HepG2 (cell line): Measurements from ENCODE around the gene ZDHHC3. TPM values are rescaled to one million over a fixed set of nuclear protein-coding genes. Genes with fewer than 3 reads are reported as not detected.
A peak's percentile ranks its signal among the peaks of the same experiment; 100 is the strongest.

Experiments used
- GATAD1 ChIP-seq: IDR thresholded peaks from 2 replicates; pipeline ENCODE4 v1.6.1; 2016; ENCODE audit warnings: missing genetic modification reagents, missing compliant biosample characterization
- JARID2 ChIP-seq: sonication (generic); formaldehyde crosslinking; IDR thresholded peaks from 2 replicates; pipeline ENCODE4 v1.8.1; 2023; ENCODE audit warnings: missing genetic modification reagents, inconsistent platforms; ENCODE audit not compliant: insufficient replicate concordance
- RXRB ChIP-seq: IDR thresholded peaks from 2 replicates; pipeline ENCODE4 v1.6.1; 2016; ENCODE audit warnings: borderline replicate concordance, missing genetic modification reagents, missing compliant biosample characterization
- SMYD3 ChIP-seq: sonication (generic); formaldehyde crosslinking; IDR thresholded peaks from 2 replicates; pipeline ENCODE4 v1.8.1; 2023; ENCODE audit warnings: mild to moderate bottlenecking, missing genetic modification reagents
- TAF15 ChIP-seq: fragments of 200-400 bp; formaldehyde crosslinking; IDR thresholded peaks from one replicate; pipeline ENCODE4 v1.6.1; 2018; ENCODE audit warnings: mild to moderate bottlenecking, low read depth, low read length; ENCODE audit not compliant: poor library complexity, severe bottlenecking
- ZC3H13 ChIP-seq: sonication (generic); formaldehyde crosslinking; IDR thresholded peaks from 2 replicates; pipeline ENCODE4 v1.8.1; 2023; ENCODE audit warnings: mild to moderate bottlenecking, missing genetic modification reagents, moderate library complexity
- ZNF230 ChIP-seq: sonication (generic); formaldehyde crosslinking; IDR thresholded peaks from 2 replicates; pipeline ENCODE4 v1.4.0; 2020; ENCODE audit warnings: mild to moderate bottlenecking, missing genetic modification reagents
- ZNF3 ChIP-seq: IDR thresholded peaks from 2 replicates; pipeline ENCODE4 v1.7.0; 2017; ENCODE audit warnings: inconsistent platforms
- ZNF569 ChIP-seq: sonication (generic); formaldehyde crosslinking; IDR thresholded peaks from 2 replicates; pipeline ENCODE4 v1.5.0; 2020; ENCODE audit warnings: mild to moderate bottlenecking, missing genetic modification reagents, moderate library complexity, borderline replicate concordance
- ZNF605 ChIP-seq: sonication (generic); formaldehyde crosslinking; IDR thresholded peaks from 2 replicates; pipeline ENCODE4 v1.8.0; 2022; ENCODE audit warnings: mild to moderate bottlenecking, missing genetic modification reagents
- polyA plus RNA-seq, 8 experiments: library from polyadenylated mRNA; depleted of rRNA in 3 of 8; stranded (reverse) in 7 of 8; unstranded in 1 of 8; fragments of >200 nt; fragmentation: Illumina TruSeq in 4 of 8; extraction: Trizol in 4 of 8; gene quantifications; 2 replicates each; pipeline versions ENCODE4 v1.2.1 to v1.2.3, GENCODE V29; 2011 to 2016; ENCODE audit warnings: low read depth in 4 of 8, missing spikeins in 1 of 8, mixed read lengths in 1 of 8; ENCODE audit not compliant: insufficient read depth in 1 of 8
- total RNA-seq, 5 experiments: library from RNA; depleted of rRNA; stranded (reverse); fragments of >200 nt; fragmentation: Illumina TruSeq; extraction: Trizol; gene quantifications; 2 replicates each; pipeline ENCODE4 v1.2.3, GENCODE V29; 2016; ENCODE audit warnings: low read depth in 1 of 5
- TF ChIP-seq, protein P1 (sequence below): sonication (generic); formaldehyde crosslinking; IDR thresholded peaks from 2 replicates; pipeline ENCODE4 v1.5.1; 2020; ENCODE audit warnings: mild to moderate bottlenecking, missing genetic modification reagents, borderline replicate concordance
- TF ChIP-seq, protein P2 (sequence below): sonication (generic); formaldehyde crosslinking; IDR thresholded peaks from one replicate; pipeline ENCODE4 v1.5.1; 2020; ENCODE audit warnings: mild to moderate bottlenecking, missing genetic modification reagents; ENCODE audit errors: not compliant biosample characterization

ZDHHC3 gene
- total and polyA plus RNA-seq, 2 of the 13 experiments (the other 11 are each of a cell fraction or from before 2014, with no cell fraction given), result 44.1 to 65.7 TPM

DNA sequence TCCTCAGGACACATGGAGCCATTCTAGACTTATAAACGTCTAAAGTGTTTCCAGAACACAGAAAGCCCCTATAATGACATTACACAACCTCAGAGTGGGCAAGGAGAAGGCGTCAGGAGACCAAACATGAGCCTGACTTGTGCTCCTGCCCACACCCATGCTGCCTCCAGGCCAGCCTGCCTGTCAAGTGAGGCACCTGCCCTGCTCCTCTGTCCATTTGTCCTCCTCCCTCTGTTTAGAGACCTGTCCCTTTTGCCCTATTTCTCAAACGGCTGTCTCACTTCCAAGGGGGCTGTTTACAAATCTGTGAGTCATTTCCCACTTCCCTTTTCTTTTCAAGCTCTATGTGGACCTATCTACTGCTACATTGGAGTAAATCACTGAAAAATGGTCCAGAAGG, 21.0 kb downstream of the ZDHHC3 start (continued):
- no peak for TF ChIP-seq ZNF605 (CRISPR knock-in tag)
- TF ChIP-seq, protein P1, sequence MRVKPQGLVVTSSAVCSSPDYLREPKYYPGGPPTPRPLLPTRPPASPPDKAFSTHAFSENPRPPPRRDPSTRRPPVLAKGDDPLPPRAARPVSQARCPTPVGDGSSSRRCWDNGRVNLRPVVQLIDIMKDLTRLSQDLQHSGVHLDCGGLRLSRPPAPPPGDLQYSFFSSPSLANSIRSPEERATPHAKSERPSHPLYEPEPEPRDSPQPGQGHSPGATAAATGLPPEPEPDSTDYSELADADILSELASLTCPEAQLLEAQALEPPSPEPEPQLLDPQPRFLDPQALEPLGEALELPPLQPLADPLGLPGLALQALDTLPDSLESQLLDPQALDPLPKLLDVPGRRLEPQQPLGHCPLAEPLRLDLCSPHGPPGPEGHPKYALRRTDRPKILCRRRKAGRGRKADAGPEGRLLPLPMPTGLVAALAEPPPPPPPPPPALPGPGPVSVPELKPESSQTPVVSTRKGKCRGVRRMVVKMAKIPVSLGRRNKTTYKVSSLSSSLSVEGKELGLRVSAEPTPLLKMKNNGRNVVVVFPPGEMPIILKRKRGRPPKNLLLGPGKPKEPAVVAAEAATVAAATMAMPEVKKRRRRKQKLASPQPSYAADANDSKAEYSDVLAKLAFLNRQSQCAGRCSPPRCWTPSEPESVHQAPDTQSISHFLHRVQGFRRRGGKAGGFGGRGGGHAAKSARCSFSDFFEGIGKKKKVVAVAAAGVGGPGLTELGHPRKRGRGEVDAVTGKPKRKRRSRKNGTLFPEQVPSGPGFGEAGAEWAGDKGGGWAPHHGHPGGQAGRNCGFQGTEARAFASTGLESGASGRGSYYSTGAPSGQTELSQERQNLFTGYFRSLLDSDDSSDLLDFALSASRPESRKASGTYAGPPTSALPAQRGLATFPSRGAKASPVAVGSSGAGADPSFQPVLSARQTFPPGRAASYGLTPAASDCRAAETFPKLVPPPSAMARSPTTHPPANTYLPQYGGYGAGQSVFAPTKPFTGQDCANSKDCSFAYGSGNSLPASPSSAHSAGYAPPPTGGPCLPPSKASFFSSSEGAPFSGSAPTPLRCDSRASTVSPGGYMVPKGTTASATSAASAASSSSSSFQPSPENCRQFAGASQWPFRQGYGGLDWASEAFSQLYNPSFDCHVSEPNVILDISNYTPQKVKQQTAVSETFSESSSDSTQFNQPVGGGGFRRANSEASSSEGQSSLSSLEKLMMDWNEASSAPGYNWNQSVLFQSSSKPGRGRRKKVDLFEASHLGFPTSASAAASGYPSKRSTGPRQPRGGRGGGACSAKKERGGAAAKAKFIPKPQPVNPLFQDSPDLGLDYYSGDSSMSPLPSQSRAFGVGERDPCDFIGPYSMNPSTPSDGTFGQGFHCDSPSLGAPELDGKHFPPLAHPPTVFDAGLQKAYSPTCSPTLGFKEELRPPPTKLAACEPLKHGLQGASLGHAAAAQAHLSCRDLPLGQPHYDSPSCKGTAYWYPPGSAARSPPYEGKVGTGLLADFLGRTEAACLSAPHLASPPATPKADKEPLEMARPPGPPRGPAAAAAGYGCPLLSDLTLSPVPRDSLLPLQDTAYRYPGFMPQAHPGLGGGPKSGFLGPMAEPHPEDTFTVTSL, result peak; percentile 78; the same call in 1 of the 2 replicates
- TF ChIP-seq, protein P2, sequence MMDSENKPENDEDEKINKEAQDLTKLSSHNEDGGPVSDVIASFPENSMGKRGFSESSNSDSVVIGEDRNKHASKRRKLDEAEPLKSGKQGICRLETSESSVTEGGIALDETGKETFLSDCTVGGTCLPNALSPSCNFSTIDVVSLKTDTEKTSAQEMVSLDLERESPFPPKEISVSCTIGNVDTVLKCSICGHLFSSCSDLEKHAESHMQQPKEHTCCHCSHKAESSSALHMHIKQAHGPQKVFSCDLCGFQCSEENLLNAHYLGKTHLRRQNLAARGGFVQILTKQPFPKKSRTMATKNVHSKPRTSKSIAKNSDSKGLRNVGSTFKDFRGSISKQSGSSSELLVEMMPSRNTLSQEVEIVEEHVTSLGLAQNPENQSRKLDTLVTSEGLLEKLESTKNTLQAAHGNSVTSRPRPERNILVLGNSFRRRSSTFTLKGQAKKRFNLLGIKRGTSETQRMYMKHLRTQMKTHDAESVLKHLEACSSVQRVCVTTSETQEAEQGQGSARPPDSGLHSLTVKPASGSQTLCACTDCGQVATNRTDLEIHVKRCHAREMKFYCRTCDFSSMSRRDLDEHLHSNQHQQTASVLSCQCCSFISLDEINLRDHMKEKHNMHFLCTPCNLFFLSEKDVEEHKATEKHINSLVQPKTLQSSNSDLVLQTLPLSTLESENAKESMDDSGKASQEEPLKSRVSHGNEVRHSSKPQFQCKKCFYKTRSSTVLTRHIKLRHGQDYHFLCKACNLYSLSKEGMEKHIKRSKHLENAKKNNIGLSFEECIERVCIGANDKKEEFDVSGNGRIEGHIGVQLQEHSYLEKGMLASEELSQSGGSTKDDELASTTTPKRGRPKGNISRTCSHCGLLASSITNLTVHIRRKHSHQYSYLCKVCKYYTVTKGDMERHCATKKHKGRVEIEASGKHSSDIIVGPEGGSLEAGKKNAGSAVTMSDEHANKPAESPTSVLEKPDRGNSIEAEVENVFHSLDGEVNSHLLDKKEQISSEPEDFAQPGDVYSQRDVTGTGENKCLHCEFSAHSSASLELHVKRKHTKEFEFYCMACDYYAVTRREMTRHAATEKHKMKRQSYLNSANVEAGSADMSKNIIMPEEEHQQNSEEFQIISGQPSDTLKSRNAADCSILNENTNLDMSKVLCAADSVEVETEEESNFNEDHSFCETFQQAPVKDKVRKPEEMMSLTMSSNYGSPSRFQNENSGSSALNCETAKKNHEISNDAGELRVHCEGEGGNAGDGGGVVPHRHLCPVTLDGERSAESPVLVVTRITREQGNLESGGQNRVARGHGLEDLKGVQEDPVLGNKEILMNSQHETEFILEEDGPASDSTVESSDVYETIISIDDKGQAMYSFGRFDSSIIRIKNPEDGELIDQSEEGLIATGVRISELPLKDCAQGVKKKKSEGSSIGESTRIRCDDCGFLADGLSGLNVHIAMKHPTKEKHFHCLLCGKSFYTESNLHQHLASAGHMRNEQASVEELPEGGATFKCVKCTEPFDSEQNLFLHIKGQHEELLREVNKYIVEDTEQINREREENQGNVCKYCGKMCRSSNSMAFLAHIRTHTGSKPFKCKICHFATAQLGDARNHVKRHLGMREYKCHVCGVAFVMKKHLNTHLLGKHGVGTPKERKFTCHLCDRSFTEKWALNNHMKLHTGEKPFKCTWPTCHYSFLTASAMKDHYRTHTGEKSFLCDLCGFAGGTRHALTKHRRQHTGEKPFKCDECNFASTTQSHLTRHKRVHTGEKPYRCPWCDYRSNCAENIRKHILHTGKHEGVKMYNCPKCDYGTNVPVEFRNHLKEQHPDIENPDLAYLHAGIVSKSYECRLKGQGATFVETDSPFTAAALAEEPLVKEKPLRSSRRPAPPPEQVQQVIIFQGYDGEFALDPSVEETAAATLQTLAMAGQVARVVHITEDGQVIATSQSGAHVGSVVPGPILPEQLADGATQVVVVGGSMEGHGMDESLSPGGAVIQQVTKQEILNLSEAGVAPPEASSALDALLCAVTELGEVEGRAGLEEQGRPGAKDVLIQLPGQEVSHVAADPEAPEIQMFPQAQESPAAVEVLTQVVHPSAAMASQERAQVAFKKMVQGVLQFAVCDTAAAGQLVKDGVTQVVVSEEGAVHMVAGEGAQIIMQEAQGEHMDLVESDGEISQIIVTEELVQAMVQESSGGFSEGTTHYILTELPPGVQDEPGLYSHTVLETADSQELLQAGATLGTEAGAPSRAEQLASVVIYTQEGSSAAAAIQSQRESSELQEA, result no peak
- no peak for TF ChIP-seq ZNF230 (CRISPR knock-in tag)
- TF ChIP-seq ZNF569, result no peak
- TF ChIP-seq TAF15, result no peak
- TF ChIP-seq JARID2 (CRISPR knock-in tag), result no peak
- TF ChIP-seq RXRB, result peak; percentile 76; the same call in 1 of the 2 replicates
- no peak for TF ChIP-seq ZC3H13 (CRISPR knock-in tag)
- TF ChIP-seq ZNF3, result no peak
- TF ChIP-seq SMYD3 (CRISPR knock-in tag), result no peak
- 0 out of 2 replicates have a peak, but pooled peaks have one; percentile 14 for TF ChIP-seq GATAD1
